GM12878 (cell line): ENCODE measurements around the gene SYPL1. TPM values are rescaled to one million over a fixed set of nuclear protein-coding genes. Genes with fewer than 3 reads are reported as not detected.

Experiments used
- ATAC-seq: fragments of 200-7000 bp; cut with Tn5 transposase; 3 replicates; pipeline ENCODE4 v1.9.1; 2020; ENCODE audit warnings: mild to moderate bottlenecking, moderate library complexity
- BruUV-seq: library from RNA; stranded (reverse); fragments of 400-500 nt; replicated peaks from 2 replicates; lab custom pipeline; 2021; lab: Mats Ljungman, UMichigan
- CTCF ChIA-PET: fragments of 300-600 bp; sonication (Branson Sonifier 250); formaldehyde crosslinking; extraction: SDS; loops from one replicate; lab custom pipeline; 2021; ENCODE audit warnings: inconsistent platforms; lab: Yijun Ruan, JAX
- POLR2A ChIA-PET: fragments of 350-600 bp; formaldehyde crosslinking; extraction: SDS; loops from one replicate; lab custom pipeline; 2021; ENCODE audit warnings: inconsistent platforms; lab: Charles Lee
- RAD21 ChIA-PET: fragments of 300-600 bp; sonication (Branson Sonifier 250); formaldehyde crosslinking; loops from one replicate; lab custom pipeline; 2023; ENCODE audit warnings: antibody characterized with exemption; ENCODE audit not compliant: unreplicated experiment; lab: Charles Lee
- SMC1A ChIA-PET: fragments of 300-600 bp; sonication (Branson Sonifier 250); formaldehyde crosslinking; loops from one replicate; lab custom pipeline; 2023; ENCODE audit not compliant: unreplicated experiment, uncharacterized antibody; lab: Charles Lee
- DNase-seq: peaks from one replicate; pipeline ENCODE4 v3.0.0-alpha.2; 2011; ENCODE audit warnings: low read depth, low spot score
- FAIRE-seq: peaks from 3 replicates; lab custom pipeline; 2011; peaks lifted over from hg19 to GRCh38; lab: Jason Lieb, UNC
- H2AFZ ChIP-seq: 2 replicates; pipeline ENCODE4 v1.6.0; 2011; ENCODE audit warnings: low read depth, low read length, control low read depth; ENCODE audit not compliant: control insufficient read depth
- H3K27ac ChIP-seq: 2 replicates; pipeline ENCODE4 v1.5.1; 2011; ENCODE audit warnings: control low read depth; ENCODE audit not compliant: control insufficient read depth, insufficient read depth
- H3K27me3 ChIP-seq, 2 experiments: replicated peaks in 1 of 2; 2 replicates each; pipeline versions ENCODE4 v1.6.0 to v1.6.1; 2011; ENCODE audit warnings: low read length in 1 of 2; ENCODE audit not compliant: control insufficient read depth in 2 of 2, insufficient read depth in 2 of 2
- H3K36me3 ChIP-seq, 2 experiments: 2 replicates each; pipeline ENCODE4 v1.5.1; 2011; ENCODE audit warnings: low read length in 1 of 2; ENCODE audit not compliant: control insufficient read depth in 2 of 2, insufficient read depth in 2 of 2
- H3K4me1 ChIP-seq: 2 replicates; pipeline ENCODE4 v1.6.1; 2011; ENCODE audit warnings: mild to moderate bottlenecking, low read length, moderate library complexity, mixed read lengths; ENCODE audit not compliant: control insufficient read depth, insufficient read depth
- H3K4me2 ChIP-seq: 2 replicates; pipeline ENCODE4 v1.6.0; 2011; ENCODE audit warnings: control low read depth; ENCODE audit not compliant: control insufficient read depth, insufficient read depth
- H3K4me3 ChIP-seq: fragments of 200-600 bp; sonication (generic); 2 replicates; pipeline ENCODE4 v1.5.1; 2016
- H3K79me2 ChIP-seq: 2 replicates; pipeline ENCODE4 v1.6.0; 2011; ENCODE audit warnings: low read length; ENCODE audit not compliant: control insufficient read depth, insufficient read depth
- H3K9ac ChIP-seq: 2 replicates; pipeline ENCODE4 v1.8.0; 2011; ENCODE audit warnings: low read length, control low read depth, mixed read lengths; ENCODE audit not compliant: control insufficient read depth, insufficient read depth
- H3K9me3 ChIP-seq: replicated peaks from 3 replicates; pipeline ENCODE4 v1.5.1; 2011; ENCODE audit warnings: mild to moderate bottlenecking, low read length; ENCODE audit not compliant: control insufficient read depth, insufficient read depth
- H4K20me1 ChIP-seq: 2 replicates; pipeline ENCODE4 v1.6.0; 2011; ENCODE audit not compliant: control insufficient read depth, insufficient read depth
- JUNB ChIP-seq: IDR thresholded peaks from 2 replicates; pipeline ENCODE4 v1.6.1; 2016; ENCODE audit warnings: antibody characterized with exemption, mild to moderate bottlenecking
- KLF5 ChIP-seq: fragments of 450-650 bp; IDR thresholded peaks from 2 replicates; pipeline ENCODE4 v1.6.1; 2014; ENCODE audit warnings: mild to moderate bottlenecking; ENCODE audit not compliant: partially characterized antibody
- SUPT20H ChIP-seq: IDR thresholded peaks from 2 replicates; pipeline ENCODE4 v1.6.1; 2011; ENCODE audit warnings: low read depth, mild to moderate bottlenecking, low read length, moderate library complexity, borderline replicate concordance; ENCODE audit not compliant: control insufficient read depth
- ZZZ3 ChIP-seq: IDR thresholded peaks from 2 replicates; pipeline ENCODE4 v1.6.1; 2011; ENCODE audit warnings: low read depth; ENCODE audit not compliant: control insufficient read depth, insufficient read length
- WGBS: methylation state at CpG from one replicate; pipeline ENCODE4 v1.1.6; 2016; ENCODE audit warnings: low lambda C conversion rate; ENCODE audit not compliant: insufficient replicate concordance, insufficient coverage; ENCODE audit errors: missing lambda C conversion rate; 5-methylcytosine and 5-hydroxymethylcytosine counted together
- in situ Hi-C: fragments of 300-500 bp; cut with MboI; formaldehyde crosslinking; loops from 9 replicates; pipeline ENCODE4 v1.14.3; 2018; ENCODE audit warnings: mixed read lengths
- intact Hi-C: fragments of 100-400 bp; cut with micrococcal nuclease; formaldehyde crosslinking; loops from one replicate; pipeline ENCODE4 v1.14.2; 2022; ENCODE audit not compliant: unreplicated experiment
- polyA plus RNA-seq, 11 experiments: library from polyadenylated mRNA; depleted of rRNA in 4 of 11; unstranded in 6 of 11; stranded (reverse) in 5 of 11; fragments of >200 nt; fragmentation: Nextera tagmentation in 4 of 11; fragmentation: Illumina TruSeq in 1 of 11; extraction: Ambion mirVana in 4 of 11; extraction: Trizol in 1 of 11; gene quantifications; 1 replicate in 1 of 11; 2 replicates in 10 of 11; pipeline versions ENCODE4 v1.2.1 to v1.2.3, GENCODE V29; 2011 to 2016; ENCODE audit warnings: inconsistent platforms in 2 of 11, missing spikeins in 2 of 11, low read depth in 1 of 11
- total RNA-seq, 4 experiments: library from RNA; depleted of rRNA in 3 of 4; stranded (reverse); fragments of >200 nt in 3 of 4; fragmentation: Illumina TruSeq in 1 of 4; extraction: Trizol in 1 of 4; gene quantifications; 2 replicates each; pipeline versions ENCODE4 v1.2.1 to v1.2.3, GENCODE V29; 2013 to 2021
- TF ChIP-seq, protein P1 (sequence below): fragments of 450-650 bp; IDR thresholded peaks from 2 replicates; pipeline ENCODE4 v1.6.1; 2017; ENCODE audit warnings: antibody characterized with exemption, mild to moderate bottlenecking, moderate library complexity
- TF ChIP-seq, protein P2 (sequence below): fragments of 450-650 bp; IDR thresholded peaks from 2 replicates; pipeline ENCODE4 v1.6.1; 2016; ENCODE audit warnings: mild to moderate bottlenecking, moderate library complexity, borderline replicate concordance

The SYPL1 gene
- total and polyA plus RNA-seq, 10 of the 15 experiments (the other 5 are each of a cell fraction or from before 2014, with no cell fraction given), result 34.5 to 177 (median 87.3) TPM

DNA sequence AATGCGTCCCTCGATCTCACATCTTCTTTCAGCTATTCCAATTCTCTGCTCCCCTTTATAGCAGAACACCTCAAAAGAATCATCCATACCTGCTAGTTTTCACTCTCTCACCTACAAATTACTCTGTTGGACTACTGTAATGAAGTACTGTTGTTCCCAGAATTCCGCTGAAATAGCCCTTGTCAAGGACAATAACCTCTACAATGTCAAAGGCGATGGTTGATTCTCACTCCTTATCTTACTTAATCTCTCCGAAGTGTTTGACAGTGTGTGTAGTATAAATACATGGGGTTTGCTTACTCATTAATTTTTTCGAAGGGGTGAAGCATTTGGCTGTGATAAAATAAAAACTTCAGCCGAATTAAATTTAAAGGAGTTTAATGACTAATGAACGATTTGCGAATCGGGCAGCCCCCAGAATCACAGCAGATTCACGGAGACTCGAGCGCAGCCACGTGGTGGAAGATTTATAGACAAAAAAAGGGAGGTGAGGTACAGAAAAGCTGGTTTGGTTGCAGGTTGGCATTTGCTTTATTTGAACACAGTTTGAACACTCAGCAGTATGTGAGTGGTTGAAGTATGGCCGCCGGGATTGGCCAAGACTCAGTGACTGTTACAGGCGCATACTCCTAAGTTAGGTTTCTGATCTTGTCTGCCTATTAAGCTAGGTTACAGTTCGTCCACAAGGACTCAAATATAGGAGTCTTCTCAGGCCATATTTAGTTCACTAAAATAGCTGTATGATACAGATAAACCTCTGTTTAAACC lies 29.8 kb downstream of the SYPL1 start:
- WGBS, result 94% methylated on average over 18 of the region's 18 CpGs
- no peaks in the 10 kb centered on the region for H3K9me3 ChIP-seq
- ChIA-PET RAD21 (interaction anchor here (1.5 kb wide), 1 partner anchor 24 kb away, joined by 11 read pairs; no protein-coding TSS in a partner anchor), POLR2A (interaction anchor here (0.7 kb wide), 1 partner anchor 244 kb away, joined by 3 read pairs; no protein-coding TSS in a partner anchor), CTCF (interaction anchor here (0.5 to 5.9 kb wide), 3 partner anchors 10 to 72 kb away, joined by 3 to 24 read pairs (median 3); no protein-coding TSS in a partner anchor), SMC1A (interaction anchor here (0.6 to 7.8 kb wide), 7 partner anchors 11 to 85 kb away, joined by 3 to 78 read pairs (median 4); no protein-coding TSS in a partner anchor)
- H4K20me1 ChIP-seq, result no peaks in the 10 kb centered on the region
- H3K4me3 ChIP-seq, result no peak overlapping the region
- no peak overlapping the region for H3K27ac ChIP-seq
- no peaks in the 10 kb centered on the region for H3K79me2 ChIP-seq
- no peak overlapping the region for H2AFZ ChIP-seq
- DNase-seq (no peak), FAIRE-seq (no peak), ATAC-seq (no peak)
- in situ Hi-C loops (no loop called here), intact Hi-C loops (no loop called here)
- no peaks in the 10 kb centered on the region for H3K4me1 ChIP-seq
- H3K27me3 ChIP-seq, result no peaks in the 10 kb centered on the region
- H3K9ac ChIP-seq, result no peak overlapping the region
- TF ChIP-seq JUNB (no peak), KLF5 (no peak), ZZZ3 (no peak), SUPT20H (no peak)
- TF ChIP-seq, protein P1, sequence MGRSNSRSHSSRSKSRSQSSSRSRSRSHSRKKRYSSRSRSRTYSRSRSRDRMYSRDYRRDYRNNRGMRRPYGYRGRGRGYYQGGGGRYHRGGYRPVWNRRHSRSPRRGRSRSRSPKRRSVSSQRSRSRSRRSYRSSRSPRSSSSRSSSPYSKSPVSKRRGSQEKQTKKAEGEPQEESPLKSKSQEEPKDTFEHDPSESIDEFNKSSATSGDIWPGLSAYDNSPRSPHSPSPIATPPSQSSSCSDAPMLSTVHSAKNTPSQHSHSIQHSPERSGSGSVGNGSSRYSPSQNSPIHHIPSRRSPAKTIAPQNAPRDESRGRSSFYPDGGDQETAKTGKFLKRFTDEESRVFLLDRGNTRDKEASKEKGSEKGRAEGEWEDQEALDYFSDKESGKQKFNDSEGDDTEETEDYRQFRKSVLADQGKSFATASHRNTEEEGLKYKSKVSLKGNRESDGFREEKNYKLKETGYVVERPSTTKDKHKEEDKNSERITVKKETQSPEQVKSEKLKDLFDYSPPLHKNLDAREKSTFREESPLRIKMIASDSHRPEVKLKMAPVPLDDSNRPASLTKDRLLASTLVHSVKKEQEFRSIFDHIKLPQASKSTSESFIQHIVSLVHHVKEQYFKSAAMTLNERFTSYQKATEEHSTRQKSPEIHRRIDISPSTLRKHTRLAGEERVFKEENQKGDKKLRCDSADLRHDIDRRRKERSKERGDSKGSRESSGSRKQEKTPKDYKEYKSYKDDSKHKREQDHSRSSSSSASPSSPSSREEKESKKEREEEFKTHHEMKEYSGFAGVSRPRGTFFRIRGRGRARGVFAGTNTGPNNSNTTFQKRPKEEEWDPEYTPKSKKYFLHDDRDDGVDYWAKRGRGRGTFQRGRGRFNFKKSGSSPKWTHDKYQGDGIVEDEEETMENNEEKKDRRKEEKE, result no peak
- TF ChIP-seq, protein P2, sequence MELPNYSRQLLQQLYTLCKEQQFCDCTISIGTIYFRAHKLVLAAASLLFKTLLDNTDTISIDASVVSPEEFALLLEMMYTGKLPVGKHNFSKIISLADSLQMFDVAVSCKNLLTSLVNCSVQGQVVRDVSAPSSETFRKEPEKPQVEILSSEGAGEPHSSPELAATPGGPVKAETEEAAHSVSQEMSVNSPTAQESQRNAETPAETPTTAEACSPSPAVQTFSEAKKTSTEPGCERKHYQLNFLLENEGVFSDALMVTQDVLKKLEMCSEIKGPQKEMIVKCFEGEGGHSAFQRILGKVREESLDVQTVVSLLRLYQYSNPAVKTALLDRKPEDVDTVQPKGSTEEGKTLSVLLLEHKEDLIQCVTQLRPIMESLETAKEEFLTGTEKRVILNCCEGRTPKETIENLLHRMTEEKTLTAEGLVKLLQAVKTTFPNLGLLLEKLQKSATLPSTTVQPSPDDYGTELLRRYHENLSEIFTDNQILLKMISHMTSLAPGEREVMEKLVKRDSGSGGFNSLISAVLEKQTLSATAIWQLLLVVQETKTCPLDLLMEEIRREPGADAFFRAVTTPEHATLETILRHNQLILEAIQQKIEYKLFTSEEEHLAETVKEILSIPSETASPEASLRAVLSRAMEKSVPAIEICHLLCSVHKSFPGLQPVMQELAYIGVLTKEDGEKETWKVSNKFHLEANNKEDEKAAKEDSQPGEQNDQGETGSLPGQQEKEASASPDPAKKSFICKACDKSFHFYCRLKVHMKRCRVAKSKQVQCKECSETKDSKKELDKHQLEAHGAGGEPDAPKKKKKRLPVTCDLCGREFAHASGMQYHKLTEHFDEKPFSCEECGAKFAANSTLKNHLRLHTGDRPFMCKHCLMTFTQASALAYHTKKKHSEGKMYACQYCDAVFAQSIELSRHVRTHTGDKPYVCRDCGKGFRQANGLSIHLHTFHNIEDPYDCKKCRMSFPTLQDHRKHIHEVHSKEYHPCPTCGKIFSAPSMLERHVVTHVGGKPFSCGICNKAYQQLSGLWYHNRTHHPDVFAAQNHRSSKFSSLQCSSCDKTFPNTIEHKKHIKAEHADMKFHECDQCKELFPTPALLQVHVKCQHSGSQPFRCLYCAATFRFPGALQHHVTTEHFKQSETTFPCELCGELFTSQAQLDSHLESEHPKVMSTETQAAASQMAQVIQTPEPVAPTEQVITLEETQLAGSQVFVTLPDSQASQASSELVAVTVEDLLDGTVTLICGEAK, result no peak
- BruUV-seq, result no TSS peak
- H3K4me2 ChIP-seq, result no peak overlapping the region
- no peaks in the 10 kb centered on the region for H3K36me3 ChIP-seq
